GM18505 (cell line): ENCODE data around the gene HEPH.
"Not testable (repeated sequence)": the region's sequence is repeated elsewhere in the genome, so short reads cannot be mapped to it uniquely, and the experiment has no call there.

Experiments used
- ATAC-seq: cut with Tn5 transposase; IDR thresholded peaks from one replicate; pipeline ENCODE4 v1.9.1; 2021; ENCODE audit not compliant: unreplicated experiment
- POLR2A ChIP-seq: IDR thresholded peaks from 4 replicates; pipeline ENCODE4 v1.6.1; 2011; ENCODE audit warnings: borderline replicate concordance; ENCODE audit not compliant: insufficient read depth, insufficient read length; ENCODE audit errors: extremely low read depth

The HEPH gene

DNA sequence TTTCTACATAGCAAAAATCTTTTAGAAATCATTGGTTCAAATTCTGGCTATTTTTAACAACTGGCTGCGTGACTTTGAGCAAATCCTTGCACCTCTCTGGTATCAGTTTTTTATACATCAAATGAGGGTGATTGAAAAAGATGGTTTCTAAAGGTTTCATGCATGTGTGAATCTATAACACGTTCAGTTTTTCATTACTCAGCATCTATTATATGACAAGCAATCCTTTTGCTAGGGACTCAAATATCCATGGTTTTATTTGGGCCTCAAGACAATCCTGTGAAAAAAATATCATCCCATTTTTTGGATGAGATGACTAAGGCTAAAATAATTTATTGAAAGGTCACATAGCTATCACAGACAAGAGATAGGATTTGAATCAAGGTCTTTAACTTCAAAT, 884 bp downstream of the HEPH start:
- ATAC-seq, result no peak
- no peak for TF ChIP-seq POLR2A

DNA sequence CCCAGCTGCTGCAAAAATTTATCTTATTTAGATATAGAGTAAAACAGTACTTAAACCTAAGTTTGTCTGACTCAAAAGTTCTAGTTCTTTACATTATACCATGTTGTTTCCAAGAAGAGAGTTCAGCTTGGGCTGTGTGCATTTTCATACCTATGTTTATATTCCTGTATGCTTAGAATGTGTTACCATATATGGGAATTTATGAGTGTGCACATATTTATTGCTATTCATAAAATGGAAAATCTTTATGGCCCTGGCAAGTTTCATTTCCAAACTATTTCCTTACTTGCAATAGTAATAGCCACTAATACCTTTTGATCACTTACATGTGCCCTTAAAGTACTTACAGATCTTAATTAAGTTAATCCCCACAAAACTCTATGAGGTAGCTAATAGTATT, 2.6 kb downstream of the HEPH start:
- no peak for TF ChIP-seq POLR2A
- no peak for ATAC-seq

DNA sequence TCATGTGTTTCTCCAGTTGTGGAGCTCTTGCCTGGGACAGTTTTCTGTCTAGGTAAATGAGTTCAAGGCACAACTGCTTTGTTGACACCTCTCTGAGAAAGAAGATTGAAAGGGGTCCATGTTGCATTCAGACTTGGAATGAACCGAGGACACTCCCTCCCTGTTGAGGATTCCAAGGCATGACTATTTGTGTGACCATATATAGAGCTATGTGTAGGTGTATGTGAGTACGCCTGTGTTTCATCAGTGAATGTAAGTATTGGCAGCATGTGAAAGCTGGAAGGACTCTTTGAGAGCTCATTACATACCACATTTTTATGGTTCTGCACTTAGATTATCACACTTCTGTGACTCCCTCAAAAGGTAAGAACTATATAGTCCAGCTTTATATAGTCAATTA, 3.4 kb downstream of the HEPH start:
- TF ChIP-seq POLR2A, result no peak
- ATAC-seq, result no peak

DNA sequence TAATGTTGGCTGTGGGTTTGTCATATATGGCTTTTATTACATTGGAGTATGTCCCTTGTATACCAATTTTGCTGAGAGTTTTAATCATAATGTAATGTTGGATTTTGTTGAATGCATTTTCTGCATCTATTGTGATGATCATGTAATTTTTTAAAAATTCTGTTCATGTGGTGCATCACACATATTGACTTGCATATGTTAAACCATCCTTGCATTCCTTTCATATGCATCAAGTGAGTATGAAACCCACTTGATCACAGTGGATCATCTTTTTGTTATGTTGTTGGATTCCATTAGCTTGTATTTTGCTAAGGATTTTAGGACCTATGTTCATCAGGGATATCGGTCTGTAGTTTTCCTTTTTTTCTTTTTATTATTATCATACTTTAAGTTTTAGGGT, 12.1 kb downstream of the HEPH start:
- no peak for ATAC-seq

DNA sequence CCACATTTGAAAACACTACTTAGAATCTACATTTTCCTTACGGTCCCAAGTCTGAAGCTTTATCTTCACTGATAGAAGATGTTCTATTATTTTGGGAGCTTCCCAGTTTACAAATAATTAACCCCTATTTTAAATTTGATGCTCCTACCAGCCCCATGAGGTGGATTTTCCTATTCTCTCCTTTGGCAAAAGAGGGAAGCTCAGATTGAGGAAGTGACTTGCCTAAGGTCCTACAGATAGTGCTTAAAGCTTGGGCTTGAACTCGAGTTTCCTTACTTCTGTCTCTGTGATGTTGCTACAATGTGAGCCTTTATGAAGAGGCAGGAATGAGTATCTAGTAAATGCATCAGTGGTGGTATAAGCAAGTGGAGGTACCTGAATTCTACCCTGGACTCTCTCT, 27.5 kb downstream of the HEPH start:
- TF ChIP-seq POLR2A, result no peak
- no peak for ATAC-seq

More for the DNA sequence above, 12.1 kb downstream of the HEPH start:
- no peak for TF ChIP-seq POLR2A

DNA sequence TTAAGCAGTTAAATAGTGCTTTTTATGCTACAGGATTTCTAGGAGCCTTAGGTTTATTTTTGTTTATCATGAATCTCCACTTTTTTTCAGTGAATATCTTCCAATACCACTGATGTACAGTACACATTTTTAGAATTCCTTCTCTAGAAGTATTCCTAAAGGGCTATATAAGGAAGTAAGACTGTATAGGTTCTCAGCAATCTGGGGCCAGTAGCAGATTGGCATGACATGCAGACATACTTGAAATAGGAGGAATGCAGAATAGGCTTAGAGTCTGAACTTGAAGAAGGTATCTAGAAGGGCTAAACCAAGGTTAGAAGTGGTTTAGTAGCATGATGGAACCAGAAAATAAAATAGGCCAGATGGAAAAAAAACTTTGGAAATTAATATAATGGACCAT, 29.8 kb downstream of the HEPH start:
- no peak for ATAC-seq
- no peak for TF ChIP-seq POLR2A

DNA sequence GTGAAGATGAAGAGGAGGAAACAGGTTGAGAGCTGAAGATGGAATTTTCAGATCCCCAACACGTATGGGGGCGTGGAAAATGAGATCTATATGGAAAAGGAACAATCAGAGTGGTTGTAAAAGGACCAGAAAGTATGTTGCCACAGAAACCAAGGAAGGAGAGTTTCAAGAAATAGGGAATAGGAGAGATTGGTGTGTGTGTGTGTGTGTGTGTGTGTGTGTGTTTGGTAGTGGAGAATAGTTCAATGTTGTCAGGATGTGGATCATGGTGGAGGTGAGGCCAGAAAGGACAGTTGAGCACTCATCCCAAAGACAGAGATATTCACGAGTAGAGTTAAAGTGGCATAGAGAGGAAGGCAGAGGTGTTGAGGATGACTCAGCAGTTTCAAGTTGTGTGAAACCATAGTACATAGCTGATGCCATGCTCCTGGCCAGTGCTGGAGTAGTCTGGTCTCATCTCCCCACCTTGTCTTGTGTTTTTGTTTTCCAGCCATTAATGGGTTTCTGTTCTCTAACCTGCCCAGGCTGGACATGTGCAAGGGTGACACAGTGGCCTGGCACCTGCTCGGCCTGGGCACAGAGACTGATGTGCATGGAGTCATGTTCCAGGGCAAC, 36.1 kb downstream of the HEPH start:
- peak; percentile 75 for ATAC-seq
- no peak for TF ChIP-seq POLR2A

DNA sequence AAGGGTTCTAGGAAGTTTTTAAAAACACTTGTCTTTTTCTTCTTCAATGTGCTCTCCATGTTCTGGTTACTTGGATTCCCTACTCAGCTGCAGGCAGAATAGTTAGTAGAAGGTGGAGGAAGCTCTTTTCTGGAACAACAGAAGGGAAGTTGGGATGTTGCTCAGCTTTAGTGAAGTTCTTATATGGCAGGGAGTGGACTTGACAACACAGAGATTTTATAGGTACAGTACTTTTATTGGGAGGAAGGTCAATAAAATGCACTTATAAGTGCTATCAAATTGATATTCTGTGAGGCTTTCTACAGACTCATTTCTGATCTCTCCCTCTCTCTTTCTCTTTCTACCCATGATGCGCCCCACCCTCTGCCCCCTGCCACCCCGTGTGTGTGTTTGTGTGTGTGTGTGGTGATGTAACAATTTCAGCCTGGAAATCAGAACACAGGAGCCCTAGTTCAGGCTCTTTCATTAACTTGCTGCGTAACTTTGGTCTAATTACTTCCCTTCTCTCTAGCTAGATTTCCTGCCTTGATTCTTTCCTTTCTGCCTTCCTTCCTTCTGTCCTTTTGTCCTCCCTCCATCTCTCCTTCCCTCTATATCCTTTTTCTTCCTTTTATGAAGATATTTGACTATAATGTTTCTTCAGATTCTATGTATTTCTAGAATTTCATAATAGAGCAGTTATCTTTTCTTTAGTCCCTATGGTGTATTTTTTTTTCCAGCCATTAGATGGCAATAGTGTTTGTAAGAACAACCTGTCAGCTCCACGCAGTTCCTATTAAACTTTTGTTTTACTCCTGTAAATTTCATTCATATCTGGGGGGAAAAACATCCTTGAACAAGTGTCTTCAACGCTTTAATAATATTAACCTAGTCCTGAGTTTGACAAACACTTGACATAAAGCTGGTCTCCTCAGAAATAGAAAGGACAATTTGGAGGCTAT, 37.1 kb downstream of the HEPH start:
- ATAC-seq, result no peak
- TF ChIP-seq POLR2A, result no peak

DNA sequence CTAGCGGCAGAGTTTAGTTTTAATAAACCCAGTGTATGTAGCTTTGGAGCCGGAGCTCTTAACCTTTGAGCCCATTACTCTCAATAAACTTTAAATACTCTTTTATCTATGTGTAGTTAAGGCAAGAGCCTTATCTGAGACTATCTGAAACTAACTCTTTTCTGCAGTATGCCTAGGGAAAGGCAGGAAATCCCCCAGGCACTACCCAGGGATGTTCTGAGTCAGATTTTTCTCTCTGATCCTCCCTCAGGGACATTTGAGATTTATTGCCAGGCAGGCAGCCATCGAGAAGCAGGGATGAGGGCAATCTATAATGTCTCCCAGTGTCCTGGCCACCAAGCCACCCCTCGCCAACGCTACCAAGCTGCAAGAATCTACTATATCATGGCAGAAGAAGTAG, 39.1 kb downstream of the HEPH start:
- TF ChIP-seq POLR2A, result no peak
- no peak for ATAC-seq

DNA sequence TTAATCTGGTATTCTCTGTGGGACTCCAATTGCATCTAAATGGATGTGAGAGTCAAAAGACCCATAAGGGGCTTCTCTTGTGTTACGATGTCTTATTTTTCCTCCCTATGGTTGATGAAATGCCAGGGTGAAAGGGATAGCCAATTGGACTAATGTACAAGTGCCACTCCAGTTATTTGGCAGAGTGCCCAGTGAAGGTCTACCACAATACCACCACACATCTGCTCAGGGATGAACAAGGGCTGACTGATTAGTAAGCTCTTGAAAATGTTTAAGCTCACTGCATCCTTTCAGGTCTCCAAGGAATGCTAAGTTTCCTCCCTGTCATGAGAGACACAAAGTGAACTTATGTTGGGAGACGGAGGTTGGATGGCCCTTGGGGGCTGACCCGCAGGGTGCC, 57.8 kb downstream of the HEPH start:
- TF ChIP-seq POLR2A, result no peak

DNA sequence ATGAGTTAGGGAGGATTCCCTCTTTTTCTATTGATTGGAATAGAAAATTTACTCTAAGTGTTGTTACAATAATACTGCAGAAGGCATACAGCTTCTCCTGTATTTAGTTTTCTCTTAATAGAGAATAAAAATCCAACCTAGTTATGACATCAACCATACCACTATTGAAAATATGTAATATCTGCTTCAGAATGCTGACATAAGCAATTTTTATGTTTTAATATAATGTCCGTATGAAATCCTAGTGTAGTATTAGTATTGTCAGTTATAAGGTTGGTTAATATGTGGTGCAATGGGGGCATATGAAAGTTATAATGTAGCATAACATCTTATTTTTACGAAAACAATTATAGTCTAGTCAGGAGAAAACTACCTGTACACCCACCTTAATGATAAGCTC, 68.2 kb downstream of the HEPH start:
- TF ChIP-seq POLR2A, result no peak
- ATAC-seq, result no peak

More for the DNA sequence above, 57.8 kb downstream of the HEPH start:
- ATAC-seq, result no peak

DNA sequence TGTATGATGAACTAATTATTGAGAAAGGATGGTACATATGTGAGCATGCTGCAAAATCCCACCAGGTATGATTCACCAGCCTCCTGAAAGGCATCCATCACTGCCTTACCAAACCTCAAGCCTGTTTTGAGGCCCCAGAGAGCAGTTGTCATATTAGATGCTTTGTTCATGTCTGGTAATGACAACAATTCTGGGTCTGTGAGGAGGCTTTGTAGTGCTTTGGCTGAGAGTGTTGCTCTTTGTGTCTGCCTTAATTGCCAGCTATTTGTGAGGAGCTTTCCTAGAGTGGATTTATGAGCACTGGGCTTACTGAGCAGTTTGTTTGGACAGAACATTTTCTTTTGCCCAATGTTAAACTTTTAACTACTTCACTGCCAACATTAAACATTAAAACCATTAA, 69.2 kb downstream of the HEPH start:
- ATAC-seq, result no peak
- no peak for TF ChIP-seq POLR2A

DNA sequence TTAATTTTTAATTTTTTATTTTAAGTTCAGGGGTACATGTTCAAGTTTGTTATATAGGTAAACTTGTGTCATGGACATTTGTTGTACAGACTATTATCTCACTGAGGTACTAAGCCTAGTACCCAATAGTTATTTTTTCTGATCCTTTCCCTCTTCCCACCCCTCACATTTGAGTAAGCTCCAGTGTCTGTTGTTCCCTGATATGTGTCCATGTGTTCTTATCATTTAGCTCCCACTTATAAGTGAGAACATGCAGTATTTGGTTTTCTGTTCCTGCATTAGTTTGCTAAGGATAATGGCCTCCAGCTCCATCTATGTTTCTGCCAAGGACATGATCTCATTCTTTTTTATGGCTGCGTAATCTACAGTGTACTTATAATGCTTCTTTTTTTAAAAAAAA, 69.9 kb downstream of the HEPH start:
- ATAC-seq, result not testable (repeated sequence)

DNA sequence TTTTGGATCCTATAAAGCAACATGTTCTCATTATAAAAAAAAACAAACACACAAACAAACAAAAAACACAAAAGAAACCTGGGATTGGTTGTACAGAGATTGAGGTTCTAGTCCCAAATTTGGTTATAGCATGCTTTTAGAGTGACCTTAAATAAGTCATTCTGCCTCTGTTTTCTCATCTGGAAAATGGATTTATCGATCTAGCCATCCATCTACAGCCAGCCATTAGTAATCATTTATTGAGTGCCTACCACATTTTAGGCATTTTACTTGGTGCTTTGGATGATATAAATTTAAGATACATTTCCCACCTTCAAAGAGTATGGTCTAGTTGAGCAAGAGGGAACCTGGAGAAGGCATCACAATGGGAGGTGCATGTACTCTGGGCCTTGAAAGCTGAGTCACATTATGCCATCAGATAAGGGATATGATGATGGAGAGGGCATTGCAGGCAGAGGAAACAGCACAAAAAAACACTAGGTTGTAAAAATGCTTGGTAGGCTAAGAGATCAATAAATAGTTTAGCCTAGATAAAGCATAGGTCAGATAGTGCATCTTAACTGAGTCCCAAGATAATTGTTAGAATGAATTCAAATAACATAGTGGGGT, 91.4 kb downstream of the HEPH start:
- no peak for TF ChIP-seq POLR2A
- no peak for ATAC-seq

DNA sequence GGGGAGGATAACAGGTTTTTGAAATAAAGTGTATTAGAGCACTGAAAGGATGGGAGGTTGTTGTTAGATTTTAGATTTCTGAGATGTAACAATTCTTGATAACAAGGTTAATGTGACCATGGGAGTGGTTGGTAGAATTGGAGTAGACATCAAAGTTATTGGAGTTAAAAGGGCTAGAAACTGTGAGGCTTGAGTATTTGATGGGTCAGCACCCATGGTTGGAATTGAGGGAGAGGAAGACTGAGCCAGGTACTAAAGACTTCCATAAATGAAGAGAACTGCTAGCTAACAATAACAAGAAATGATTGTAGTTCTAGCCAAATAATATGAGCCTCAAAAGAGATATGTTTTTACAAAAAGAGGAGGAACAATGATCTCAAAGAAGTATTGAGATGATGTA, 98.8 kb downstream of the HEPH start:
- ATAC-seq, result no peak
- no peak for TF ChIP-seq POLR2A
